HepG2 (cell line): Measurements from ENCODE around the gene GRK6. TPM values are rescaled to one million over a fixed set of nuclear protein-coding genes. Genes with fewer than 3 reads are reported as not detected.

ENCODE experiments used
- ATAC-seq: fragments of 200-7000 bp; cut with Tn5 transposase; 3 replicates; pipeline ENCODE4 v1.9.1; 2020; ENCODE audit warnings: mild to moderate bottlenecking, moderate library complexity
- BruUV-seq: library from RNA; stranded (reverse); fragments of 400-500 nt; replicated peaks from 2 replicates; lab custom pipeline; 2021; lab: Mats Ljungman, UMichigan
- CTCF ChIA-PET: fragments of 300-600 bp; formaldehyde crosslinking; extraction: SDS; loops from one replicate; lab custom pipeline; 2021; ENCODE audit warnings: low total read pairs, inconsistent platforms, low intra/inter-chr PET ratio; lab: Yijun Ruan, JAX
- POLR2A ChIA-PET: fragments of 350-600 bp; sonication (Branson Sonifier 250); formaldehyde crosslinking; loops from one replicate; lab custom pipeline; 2020; ENCODE audit warnings: antibody characterized with exemption, inconsistent platforms; lab: Yijun Ruan, JAX
- DNase-seq: peaks from one replicate; pipeline ENCODE4 v3.0.0-alpha.2; 2015; ENCODE audit warnings: low spot score
- FAIRE-seq: peaks from 3 replicates; lab custom pipeline; 2011; peaks lifted over from hg19 to GRCh38; lab: Jason Lieb, UNC
- H2AFZ ChIP-seq: one replicate; pipeline ENCODE4 v1.6.1; 2011; ENCODE audit warnings: low read length, inconsistent platforms
- H3K27ac ChIP-seq: fragments of 300-600 bp; 3 replicates; pipeline ENCODE4 v1.8.0; 2011; ENCODE audit warnings: mixed run types, mild to moderate bottlenecking, mixed read lengths, low read length, inconsistent platforms; ENCODE audit not compliant: insufficient read depth; ENCODE audit errors: extremely low read length
- H3K27me3 ChIP-seq, 2 experiments: fragments of 200-600 bp in 1 of 2; 2 replicates in 1 of 2; 3 replicates in 1 of 2; pipeline versions ENCODE4 v1.6.0 to v1.8.0; 2011; ENCODE audit warnings: low read length in 2 of 2, mild to moderate bottlenecking in 2 of 2, moderate library complexity in 2 of 2, inconsistent platforms in 1 of 2; ENCODE audit not compliant: insufficient read depth in 2 of 2, control insufficient read depth in 1 of 2
- H3K36me3 ChIP-seq, 2 experiments: fragments of 200-600 bp in 1 of 2; replicated peaks in 1 of 2; 2 replicates in 1 of 2; 3 replicates in 1 of 2; pipeline versions ENCODE4 v1.5.1 to v1.8.0; 2011; ENCODE audit warnings: low read length in 2 of 2, inconsistent platforms in 1 of 2; ENCODE audit not compliant: insufficient read depth in 2 of 2, control insufficient read depth in 1 of 2
- H3K4me1 ChIP-seq: 2 replicates; pipeline ENCODE4 v1.5.1; 2012; ENCODE audit warnings: low read length, inconsistent platforms; ENCODE audit not compliant: insufficient read depth
- H3K4me2 ChIP-seq: 2 replicates; pipeline ENCODE4 v1.6.0; 2011; ENCODE audit warnings: low read depth, low read length, inconsistent platforms
- H3K4me3 ChIP-seq, 3 experiments: fragments of 200-600 bp in 1 of 3; sonication (generic), shearing (Covaris generic) in 1 of 3; replicated peaks in 1 of 3; 2 replicates each; pipeline ENCODE4 v1.5.1; 2011 to 2016; ENCODE audit warnings: low read length in 3 of 3, inconsistent platforms in 2 of 3, low read depth in 2 of 3, mild to moderate bottlenecking in 2 of 3, control low read depth in 1 of 3, mixed read lengths in 1 of 3; ENCODE audit not compliant: insufficient read depth in 1 of 3
- H3K79me2 ChIP-seq: one replicate; pipeline ENCODE4 v1.6.1; 2011; ENCODE audit warnings: low read length, inconsistent platforms; ENCODE audit not compliant: insufficient read depth
- H3K9ac ChIP-seq: 2 replicates; pipeline ENCODE4 v1.6.0; 2011; ENCODE audit warnings: mild to moderate bottlenecking, low read depth, low read length, inconsistent platforms; ENCODE audit not compliant: insufficient read depth
- H3K9me3 ChIP-seq: 2 replicates; pipeline ENCODE4 v1.5.1; 2012; ENCODE audit warnings: mild to moderate bottlenecking, low read length
- H4K20me1 ChIP-seq: 2 replicates; pipeline ENCODE4 v1.6.0; 2011; ENCODE audit warnings: inconsistent platforms, mild to moderate bottlenecking, low read length, moderate library complexity; ENCODE audit not compliant: insufficient read depth
- AGO1 ChIP-seq: fragments of 200-400 bp; formaldehyde crosslinking; IDR thresholded peaks from 2 replicates; pipeline ENCODE4 v1.6.1; 2017; ENCODE audit warnings: mild to moderate bottlenecking, low read depth, low read length, moderate library complexity; ENCODE audit not compliant: poor library complexity, severe bottlenecking
- BORCS8-MEF2B ChIP-seq: sonication (generic); formaldehyde crosslinking; IDR thresholded peaks from 2 replicates; pipeline ENCODE4 v1.8.0; 2022; ENCODE audit warnings: mild to moderate bottlenecking, missing genetic modification reagents
- CBFB ChIP-seq: sonication (generic); formaldehyde crosslinking; IDR thresholded peaks from 2 replicates; pipeline ENCODE4 v1.4.0; 2020; ENCODE audit warnings: missing genetic modification reagents
- DNMT3B ChIP-seq: conservative IDR thresholded peaks from 2 replicates; pipeline ENCODE4 v1.6.1; 2016; ENCODE audit warnings: missing biosample characterization, control low read depth
- MBD4 ChIP-seq: IDR thresholded peaks from 2 replicates; pipeline ENCODE4 v1.6.1; 2012; ENCODE audit warnings: low read length, inconsistent platforms, borderline replicate concordance
- MYNN ChIP-seq: sonication (generic); formaldehyde crosslinking; IDR thresholded peaks from 2 replicates; pipeline ENCODE4 v1.4.0; 2020; ENCODE audit warnings: mild to moderate bottlenecking, low read depth, missing genetic modification reagents
- SIN3A ChIP-seq: IDR thresholded peaks from 2 replicates; pipeline ENCODE4 v1.6.1; 2011; ENCODE audit warnings: low read depth, mild to moderate bottlenecking, control low read depth, low read length, borderline replicate concordance
- ZMYM4 ChIP-seq: sonication (generic); formaldehyde crosslinking; IDR thresholded peaks from 2 replicates; pipeline ENCODE4 v1.8.1; 2023; ENCODE audit warnings: mild to moderate bottlenecking, missing genetic modification reagents
- ZNF30 ChIP-seq: sonication (generic); formaldehyde crosslinking; IDR thresholded peaks from 2 replicates; pipeline ENCODE4 v1.5.0; 2020; ENCODE audit warnings: mild to moderate bottlenecking, missing genetic modification reagents
- ZNF468 ChIP-seq: sonication (generic); formaldehyde crosslinking; IDR thresholded peaks from 2 replicates; pipeline ENCODE4 v1.8.0; 2022; ENCODE audit warnings: mild to moderate bottlenecking, moderate library complexity, missing genetic modification reagents
- ZNF547 ChIP-seq: sonication (generic); formaldehyde crosslinking; IDR thresholded peaks from 2 replicates; pipeline ENCODE4 v1.5.1; 2020; ENCODE audit warnings: mild to moderate bottlenecking, missing genetic modification reagents
- WGBS: methylation state at CpG from one replicate; pipeline ENCODE4 v1.1.6; 2017; ENCODE audit warnings: low lambda C conversion rate; 5-methylcytosine and 5-hydroxymethylcytosine counted together
- in situ Hi-C: cut with HindIII; loops from 2 replicates; pipeline ENCODE4 v1.10.0; 2017; ENCODE audit warnings: low pct_unique_long_range_greater_than_20kb; ENCODE audit not compliant: extremely low pct_ligation_motif_present
- intact Hi-C: fragments of 100-400 bp; cut with micrococcal nuclease; formaldehyde crosslinking; loops from one replicate; pipeline ENCODE4 v1.10.0; 2022; ENCODE audit not compliant: unreplicated experiment
- polyA plus RNA-seq, 8 experiments: library from polyadenylated mRNA; depleted of rRNA in 3 of 8; stranded (reverse) in 7 of 8; unstranded in 1 of 8; fragments of >200 nt; fragmentation: Illumina TruSeq in 4 of 8; extraction: Trizol in 4 of 8; gene quantifications; 2 replicates each; pipeline versions ENCODE4 v1.2.1 to v1.2.3, GENCODE V29; 2011 to 2016; ENCODE audit warnings: low read depth in 4 of 8, missing spikeins in 1 of 8, mixed read lengths in 1 of 8; ENCODE audit not compliant: insufficient read depth in 1 of 8
- total RNA-seq, 5 experiments: library from RNA; depleted of rRNA; stranded (reverse); fragments of >200 nt; fragmentation: Illumina TruSeq; extraction: Trizol; gene quantifications; 2 replicates each; pipeline ENCODE4 v1.2.3, GENCODE V29; 2016; ENCODE audit warnings: low read depth in 1 of 5
- TF ChIP-seq, protein P1 (sequence below): sonication (generic); formaldehyde crosslinking; IDR thresholded peaks from 2 replicates; pipeline ENCODE4 v1.4.0; 2020; ENCODE audit warnings: missing genetic modification reagents
- TF ChIP-seq, protein P2 (sequence below): sonication (generic); formaldehyde crosslinking; IDR thresholded peaks from 2 replicates; pipeline ENCODE4 v1.8.0; 2022; ENCODE audit warnings: missing genetic modification reagents, mild to moderate bottlenecking, borderline replicate concordance
- TF ChIP-seq, protein P3 (sequence below): sonication (generic); formaldehyde crosslinking; IDR thresholded peaks from one replicate; pipeline ENCODE4 v1.5.1; 2020; ENCODE audit warnings: mild to moderate bottlenecking, missing genetic modification reagents; ENCODE audit errors: not compliant biosample characterization
- TF ChIP-seq, protein P4 (sequence below): IDR thresholded peaks from 2 replicates; pipeline ENCODE4 v1.6.1; 2016; ENCODE audit warnings: low read depth, control low read depth

Gene GRK6
- total and polyA plus RNA-seq, 2 of the 13 experiments (the other 11 are each of a cell fraction or from before 2014, with no cell fraction given): 13.2 to 19.9 TPM

DNA sequence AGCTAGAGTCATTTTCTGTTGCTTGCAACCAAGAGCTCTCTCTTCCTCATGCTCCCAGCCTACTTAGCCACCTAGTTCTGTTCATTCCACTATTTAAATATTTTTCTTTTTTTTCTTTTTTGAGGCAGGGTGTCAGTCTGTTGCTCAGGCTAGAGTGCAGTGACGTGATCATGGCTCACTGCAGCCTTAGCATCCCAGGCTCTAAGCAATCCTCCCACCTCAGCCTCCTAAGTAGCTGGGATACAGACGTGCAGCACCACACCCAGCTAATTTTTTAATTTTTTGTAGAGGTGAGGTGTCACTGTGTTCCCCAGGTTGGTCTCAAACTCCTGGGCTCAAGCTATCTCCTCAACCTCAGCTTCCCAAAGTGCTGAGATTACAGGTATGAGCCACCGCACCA lies 12.0 kb upstream of the GRK6 start:
- ChIA-PET CTCF (no interaction called here), POLR2A (interaction anchor here (1.1 kb wide), 1 partner anchor 12 kb away, joined by 6 read pairs; the partner anchor contains the start of gene GRK6)
- Histone ChIP-seq H3K4me3 (no peak overlapping the region), H3K9me3 (no peaks in the 10 kb centered on the region), H2AFZ (no peak overlapping the region), H3K36me3 (no peaks in the 10 kb centered on the region), H3K79me2 (no peaks in the 10 kb centered on the region), H3K27ac (no peak overlapping the region), H3K4me2 (no peak overlapping the region), H3K27me3 (0 out of 5 replicates have a peak, but pooled peaks cover 0 to 9% of the 10 kb centered on the region in 2 experiments), H4K20me1 (no peaks in the 10 kb centered on the region), H3K9ac (no peak overlapping the region), H3K4me1 (peaks cover 31% of the 10 kb centered on the region)
- no peak for FAIRE-seq
- 65% methylated on average over 3 of the region's 3 CpGs for WGBS
- DNase-seq: no peak
- BruUV-seq: no TSS peak
- intact Hi-C loops (no loop called here), in situ Hi-C loops (no loop called here)
- ATAC-seq: no peak
- TF ChIP-seq CBFB (CRISPR knock-in tag): no peak
- TF ChIP-seq, protein P1, sequence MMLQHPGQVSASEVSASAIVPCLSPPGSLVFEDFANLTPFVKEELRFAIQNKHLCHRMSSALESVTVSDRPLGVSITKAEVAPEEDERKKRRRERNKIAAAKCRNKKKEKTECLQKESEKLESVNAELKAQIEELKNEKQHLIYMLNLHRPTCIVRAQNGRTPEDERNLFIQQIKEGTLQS (CRISPR knock-in tag): no peak
- TF ChIP-seq, protein P2, sequence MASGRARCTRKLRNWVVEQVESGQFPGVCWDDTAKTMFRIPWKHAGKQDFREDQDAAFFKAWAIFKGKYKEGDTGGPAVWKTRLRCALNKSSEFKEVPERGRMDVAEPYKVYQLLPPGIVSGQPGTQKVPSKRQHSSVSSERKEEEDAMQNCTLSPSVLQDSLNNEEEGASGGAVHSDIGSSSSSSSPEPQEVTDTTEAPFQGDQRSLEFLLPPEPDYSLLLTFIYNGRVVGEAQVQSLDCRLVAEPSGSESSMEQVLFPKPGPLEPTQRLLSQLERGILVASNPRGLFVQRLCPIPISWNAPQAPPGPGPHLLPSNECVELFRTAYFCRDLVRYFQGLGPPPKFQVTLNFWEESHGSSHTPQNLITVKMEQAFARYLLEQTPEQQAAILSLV (CRISPR knock-in tag): no peak
- TF ChIP-seq, protein P3, sequence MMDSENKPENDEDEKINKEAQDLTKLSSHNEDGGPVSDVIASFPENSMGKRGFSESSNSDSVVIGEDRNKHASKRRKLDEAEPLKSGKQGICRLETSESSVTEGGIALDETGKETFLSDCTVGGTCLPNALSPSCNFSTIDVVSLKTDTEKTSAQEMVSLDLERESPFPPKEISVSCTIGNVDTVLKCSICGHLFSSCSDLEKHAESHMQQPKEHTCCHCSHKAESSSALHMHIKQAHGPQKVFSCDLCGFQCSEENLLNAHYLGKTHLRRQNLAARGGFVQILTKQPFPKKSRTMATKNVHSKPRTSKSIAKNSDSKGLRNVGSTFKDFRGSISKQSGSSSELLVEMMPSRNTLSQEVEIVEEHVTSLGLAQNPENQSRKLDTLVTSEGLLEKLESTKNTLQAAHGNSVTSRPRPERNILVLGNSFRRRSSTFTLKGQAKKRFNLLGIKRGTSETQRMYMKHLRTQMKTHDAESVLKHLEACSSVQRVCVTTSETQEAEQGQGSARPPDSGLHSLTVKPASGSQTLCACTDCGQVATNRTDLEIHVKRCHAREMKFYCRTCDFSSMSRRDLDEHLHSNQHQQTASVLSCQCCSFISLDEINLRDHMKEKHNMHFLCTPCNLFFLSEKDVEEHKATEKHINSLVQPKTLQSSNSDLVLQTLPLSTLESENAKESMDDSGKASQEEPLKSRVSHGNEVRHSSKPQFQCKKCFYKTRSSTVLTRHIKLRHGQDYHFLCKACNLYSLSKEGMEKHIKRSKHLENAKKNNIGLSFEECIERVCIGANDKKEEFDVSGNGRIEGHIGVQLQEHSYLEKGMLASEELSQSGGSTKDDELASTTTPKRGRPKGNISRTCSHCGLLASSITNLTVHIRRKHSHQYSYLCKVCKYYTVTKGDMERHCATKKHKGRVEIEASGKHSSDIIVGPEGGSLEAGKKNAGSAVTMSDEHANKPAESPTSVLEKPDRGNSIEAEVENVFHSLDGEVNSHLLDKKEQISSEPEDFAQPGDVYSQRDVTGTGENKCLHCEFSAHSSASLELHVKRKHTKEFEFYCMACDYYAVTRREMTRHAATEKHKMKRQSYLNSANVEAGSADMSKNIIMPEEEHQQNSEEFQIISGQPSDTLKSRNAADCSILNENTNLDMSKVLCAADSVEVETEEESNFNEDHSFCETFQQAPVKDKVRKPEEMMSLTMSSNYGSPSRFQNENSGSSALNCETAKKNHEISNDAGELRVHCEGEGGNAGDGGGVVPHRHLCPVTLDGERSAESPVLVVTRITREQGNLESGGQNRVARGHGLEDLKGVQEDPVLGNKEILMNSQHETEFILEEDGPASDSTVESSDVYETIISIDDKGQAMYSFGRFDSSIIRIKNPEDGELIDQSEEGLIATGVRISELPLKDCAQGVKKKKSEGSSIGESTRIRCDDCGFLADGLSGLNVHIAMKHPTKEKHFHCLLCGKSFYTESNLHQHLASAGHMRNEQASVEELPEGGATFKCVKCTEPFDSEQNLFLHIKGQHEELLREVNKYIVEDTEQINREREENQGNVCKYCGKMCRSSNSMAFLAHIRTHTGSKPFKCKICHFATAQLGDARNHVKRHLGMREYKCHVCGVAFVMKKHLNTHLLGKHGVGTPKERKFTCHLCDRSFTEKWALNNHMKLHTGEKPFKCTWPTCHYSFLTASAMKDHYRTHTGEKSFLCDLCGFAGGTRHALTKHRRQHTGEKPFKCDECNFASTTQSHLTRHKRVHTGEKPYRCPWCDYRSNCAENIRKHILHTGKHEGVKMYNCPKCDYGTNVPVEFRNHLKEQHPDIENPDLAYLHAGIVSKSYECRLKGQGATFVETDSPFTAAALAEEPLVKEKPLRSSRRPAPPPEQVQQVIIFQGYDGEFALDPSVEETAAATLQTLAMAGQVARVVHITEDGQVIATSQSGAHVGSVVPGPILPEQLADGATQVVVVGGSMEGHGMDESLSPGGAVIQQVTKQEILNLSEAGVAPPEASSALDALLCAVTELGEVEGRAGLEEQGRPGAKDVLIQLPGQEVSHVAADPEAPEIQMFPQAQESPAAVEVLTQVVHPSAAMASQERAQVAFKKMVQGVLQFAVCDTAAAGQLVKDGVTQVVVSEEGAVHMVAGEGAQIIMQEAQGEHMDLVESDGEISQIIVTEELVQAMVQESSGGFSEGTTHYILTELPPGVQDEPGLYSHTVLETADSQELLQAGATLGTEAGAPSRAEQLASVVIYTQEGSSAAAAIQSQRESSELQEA (CRISPR knock-in tag): no peak
- TF ChIP-seq ZNF468 (CRISPR knock-in tag): no peak
- no peak for TF ChIP-seq DNMT3B (CRISPR knock-in tag)
- no peak for TF ChIP-seq MBD4
- no peak for TF ChIP-seq ZNF30
- TF ChIP-seq AGO1: no peak
- TF ChIP-seq, protein P4, sequence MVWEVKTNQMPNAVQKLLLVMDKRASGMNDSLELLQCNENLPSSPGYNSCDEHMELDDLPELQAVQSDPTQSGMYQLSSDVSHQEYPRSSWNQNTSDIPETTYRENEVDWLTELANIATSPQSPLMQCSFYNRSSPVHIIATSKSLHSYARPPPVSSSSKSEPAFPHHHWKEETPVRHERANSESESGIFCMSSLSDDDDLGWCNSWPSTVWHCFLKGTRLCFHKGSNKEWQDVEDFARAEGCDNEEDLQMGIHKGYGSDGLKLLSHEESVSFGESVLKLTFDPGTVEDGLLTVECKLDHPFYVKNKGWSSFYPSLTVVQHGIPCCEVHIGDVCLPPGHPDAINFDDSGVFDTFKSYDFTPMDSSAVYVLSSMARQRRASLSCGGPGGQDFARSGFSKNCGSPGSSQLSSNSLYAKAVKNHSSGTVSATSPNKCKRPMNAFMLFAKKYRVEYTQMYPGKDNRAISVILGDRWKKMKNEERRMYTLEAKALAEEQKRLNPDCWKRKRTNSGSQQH (CRISPR knock-in tag): no peak
- no peak for TF ChIP-seq ZMYM4 (CRISPR knock-in tag)
- TF ChIP-seq ZNF547: no peak
- no peak for TF ChIP-seq BORCS8-MEF2B (CRISPR knock-in tag)
- no peak for TF ChIP-seq SIN3A
- no peak for TF ChIP-seq MYNN (CRISPR knock-in tag)
